Caco-2 (cell line): Measurements from ENCODE around the gene ABCC5. TPM values are rescaled to one million over a fixed set of nuclear protein-coding genes. Genes with fewer than 3 reads are reported as not detected.

Experiments
- BruUV-seq: library from RNA; stranded (reverse); fragments of 400-500 nt; replicated peaks from 2 replicates; lab custom pipeline; 2021; lab: Mats Ljungman, UMichigan
- CTCF ChIA-PET: fragments of 300-600 bp; sonication (Branson Sonifier 250); formaldehyde crosslinking; loops from one replicate; lab custom pipeline; 2022; ENCODE audit warnings: antibody characterized with exemption; lab: Charles Lee
- POLR2A ChIA-PET: fragments of 300-600 bp; sonication (Branson Sonifier 250); formaldehyde crosslinking; loops from one replicate; lab custom pipeline; 2022; ENCODE audit warnings: antibody characterized with exemption; lab: Charles Lee
- DNase-seq, 2 experiments: peaks; one replicate each; pipeline versions ENCODE4 v3.0.0 to v3.0.0-alpha.2; 2020 to 2022
- H3K27me3 ChIP-seq: replicated peaks from 2 replicates; pipeline ENCODE4 v1.6.0; 2011; ENCODE audit warnings: low read length; ENCODE audit not compliant: control insufficient read depth, insufficient read depth
- H3K36me3 ChIP-seq: 2 replicates; pipeline ENCODE4 v1.5.1; 2011; ENCODE audit warnings: low read length; ENCODE audit not compliant: control insufficient read depth, insufficient read depth
- H3K4me1 ChIP-seq: fragments of 250-450 bp; sonication (Bioruptor Pico); 2 replicates; pipeline ENCODE4 v1.5.1; 2020; ENCODE audit warnings: mild to moderate bottlenecking
- H3K4me3 ChIP-seq: 2 replicates; pipeline ENCODE4 v1.5.1; 2011; ENCODE audit warnings: low read depth, mild to moderate bottlenecking, control low read depth, low read length
- H3K9me3 ChIP-seq: fragments of 250-450 bp; sonication (Bioruptor Pico); 2 replicates; pipeline ENCODE4 v1.5.1; 2020; ENCODE audit warnings: mild to moderate bottlenecking, moderate library complexity
- H3K27ac Mint-ChIP-seq: one replicate; pipeline ENCODE4 v1.8.0; 2022; ENCODE audit warnings: mixed read lengths; ENCODE audit not compliant: unreplicated experiment
- H3K27me3 Mint-ChIP-seq: one replicate; pipeline ENCODE4 v1.8.0; 2022; ENCODE audit warnings: mixed read lengths; ENCODE audit not compliant: insufficient read depth, unreplicated experiment
- H3K36me3 Mint-ChIP-seq: one replicate; pipeline ENCODE4 v1.8.0; 2022; ENCODE audit warnings: mild to moderate bottlenecking, mixed read lengths; ENCODE audit not compliant: insufficient read depth, unreplicated experiment
- H3K4me1 Mint-ChIP-seq: one replicate; pipeline ENCODE4 v1.8.0; 2022; ENCODE audit warnings: low read depth, mixed read lengths; ENCODE audit not compliant: unreplicated experiment
- H3K4me3 Mint-ChIP-seq: one replicate; pipeline ENCODE4 v1.8.0; 2022; ENCODE audit warnings: mild to moderate bottlenecking, moderate library complexity, mixed read lengths; ENCODE audit not compliant: unreplicated experiment
- H3K9me3 Mint-ChIP-seq: one replicate; pipeline ENCODE4 v1.8.0; 2022; ENCODE audit warnings: mixed read lengths; ENCODE audit not compliant: unreplicated experiment
- CTCF ChIP-seq, 2 experiments: fragments of 200-600 bp in 1 of 2; IDR thresholded peaks; 1 replicate in 1 of 2; 2 replicates in 1 of 2; pipeline versions ENCODE4 v1.5.1 to v1.8.0; 2011 to 2022; ENCODE audit warnings: antibody characterized with exemption in 1 of 2, control low read depth in 1 of 2, inconsistent platforms in 1 of 2, low read depth in 1 of 2, low read length in 1 of 2, mild to moderate bottlenecking in 1 of 2, moderate library complexity in 1 of 2; ENCODE audit not compliant: insufficient read depth in 1 of 2, severe bottlenecking in 1 of 2, unreplicated experiment in 1 of 2
- intact Hi-C: fragments of 100-400 bp; cut with micrococcal nuclease; formaldehyde crosslinking; loops from one replicate; pipeline ENCODE4 v1.10.0; 2022; ENCODE audit not compliant: unreplicated experiment
- microRNA-seq: library from miRNA; unstranded; fragments of <30 nt; microRNA quantifications from one replicate; pipeline ENCODE4 v1.2.0, GENCODE V29; 2022
- total RNA-seq: library from RNA; stranded (reverse); gene quantifications from 2 replicates; pipeline ENCODE4 v1.2.3, GENCODE V29; 2022

Gene ABCC5
- total RNA-seq, 1 experiment from 2014 or later = 21.3 TPM

GRCh38 chr3:183871541-183871940 lies 146.1 kb downstream of the ABCC5 start:
- no peak overlapping the region for H3K4me3 Mint-ChIP-seq
- Histone ChIP-seq H3K9me3 (no peaks in the 10 kb centered on the region), H3K4me1 (peaks cover 11% of the 10 kb centered on the region), H3K36me3 (no peaks in the 10 kb centered on the region; the same call in 1 of the 2 replicates), H3K27me3 (no peaks in the 10 kb centered on the region), H3K4me3 (no peak overlapping the region)
- H3K27ac Mint-ChIP-seq = no peak overlapping the region
- no peaks in the 10 kb centered on the region for H3K27me3 Mint-ChIP-seq
- ChIA-PET POLR2A (no interaction called here), CTCF (no interaction called here)
- H3K9me3 Mint-ChIP-seq = no peaks in the 10 kb centered on the region
- BruUV-seq = no TSS peak
- DNase-seq = no peak
- no peaks in the 10 kb centered on the region for H3K4me1 Mint-ChIP-seq
- intact Hi-C loops = no loop called here
- no peak for TF ChIP-seq CTCF (IDR thresholded peaks at IDR 0.05; ENCODE audit: insufficient read depth in 1 of 2, low read depth in 1 of 2, low read length in 1 of 2, severe bottlenecking in 1 of 2, unreplicated experiment in 1 of 2)
- peaks cover 16% of the 10 kb centered on the region for H3K36me3 Mint-ChIP-seq

- Histone ChIP-seq H3K36me3 (no peaks in the 10 kb centered on the region; the same call in 1 of the 2 replicates), H3K4me3 (no peak overlapping the region), H3K27me3 (no peaks in the 10 kb centered on the region), H3K4me1 (peaks cover 11% of the 10 kb centered on the region), H3K9me3 (no peaks in the 10 kb centered on the region)
- POLR2A ChIA-PET = no interaction called here
- Mint-ChIP-seq H3K27me3 (no peaks in the 10 kb centered on the region), H3K9me3 (no peaks in the 10 kb centered on the region), H3K4me3 (no peak overlapping the region), H3K36me3 (peaks cover 22% of the 10 kb centered on the region), H3K4me1 (no peaks in the 10 kb centered on the region), H3K27ac (no peak overlapping the region)
- CTCF ChIA-PET = no interaction called here
- intact Hi-C loops = no loop called here
- no peak for DNase-seq
- TF ChIP-seq CTCF (IDR thresholded peaks at IDR 0.05; ENCODE audit: insufficient read depth in 1 of 2, low read depth in 1 of 2, low read length in 1 of 2, severe bottlenecking in 1 of 2, unreplicated experiment in 1 of 2) = no peak
- no TSS peak for BruUV-seq
These were observed 147.1 kb downstream of the ABCC5 start for GRCh38 chr3:183870563-183870962.

Small RNA genes lying within 50 kb of the gene (microRNA-seq; reads per million reads assigned to microRNA genes)
- not detected for gene MIR4448

Other genes starting within 250 kb of the ABCC5 start
- 2.9 and 5.1 TPM in 2 replicates for gene MAP6D1, start 192.3 kb downstream of the ABCC5 start, total RNA-seq
- 91.3 and 97.0 TPM in 2 replicates for gene PARL, start 133.0 kb downstream of the ABCC5 start, total RNA-seq
- gene HTR3D, start 13.9 kb upstream of the ABCC5 start, total RNA-seq = not detected in 2 replicates
- gene HTR3C, start 35.2 kb upstream of the ABCC5 start, total RNA-seq = not detected in 2 replicates
- gene HTR3E, start 79.2 kb upstream of the ABCC5 start, total RNA-seq = not detected in 2 replicates
- 43.8 and 52.9 TPM in 2 replicates for gene EIF2B5, start 117.5 kb upstream of the ABCC5 start, total RNA-seq
- 83.9 and 86.7 TPM in 2 replicates for gene DVL3, start 137.5 kb upstream of the ABCC5 start, total RNA-seq
- 202 and 214 TPM in 2 replicates for gene AP2M1, start 157.0 kb upstream of the ABCC5 start, total RNA-seq
- gene ABCF3, start 168.3 kb upstream of the ABCC5 start, total RNA-seq = 68.8 and 69.8 TPM in 2 replicates
- 0.79 and 1.6 TPM in 2 replicates for gene VWA5B2, start 211.7 kb upstream of the ABCC5 start, total RNA-seq
- gene ALG3, start 231.1 kb upstream of the ABCC5 start, total RNA-seq = 73.4 and 74.9 TPM in 2 replicates
- gene EEF1AKMT4, start 231.8 kb upstream of the ABCC5 start, total RNA-seq = 12.1 and 13.1 TPM in 2 replicates
- gene CAMK2N2, start 243.7 kb upstream of the ABCC5 start, total RNA-seq = 0.46 and 0.66 TPM in 2 replicates